ENCODE data around the gene EEFSEC. TPM values are rescaled to one million over a fixed set of nuclear protein-coding genes. Genes with fewer than 3 reads are reported as not detected.

Gene EEFSEC
- polyA plus RNA-seq, 1 donor (not counting 4 experiments of a cell fraction or from before 2014, with no cell fraction given) = 8.7 TPM

- no peak for DNase-seq (ENCODE audit: low read depth, low spot score)
- Histone ChIP-seq H3K9ac (ENCODE audit: control insufficient read depth, extremely low read depth, insufficient read depth, low read length) (no peak overlapping the region), H3K27ac (ENCODE audit: control insufficient read depth, insufficient read depth, low read length) (no peak overlapping the region), H3K79me2 (ENCODE audit: control insufficient read depth, insufficient read depth, low read length) (no peaks in the 10 kb centered on the region), H2AFZ (ENCODE audit: control insufficient read depth, low read length) (no peak overlapping the region), H3K9me1 (ENCODE audit: control insufficient read depth, extremely low read depth, insufficient read depth, low read length) (no peaks in the 10 kb centered on the region), H3K4me1 (ENCODE audit: control insufficient read depth, extremely low read depth, insufficient read depth, low read length) (no peaks in the 10 kb centered on the region), H3K9me3 (ENCODE audit: control insufficient read depth, low read depth, low read length) (no peaks in the 10 kb centered on the region), H3K4me2 (ENCODE audit: control insufficient read depth, extremely low read depth, insufficient read depth, low read depth, low read length) (no peak overlapping the region), H3K4me3 (ENCODE audit: control insufficient read depth in 2 of 3, extremely low read depth in 1 of 3, insufficient read depth in 2 of 3, low read depth in 1 of 3, low read length in 3 of 3) (no peak overlapping the region), H3K36me3 (ENCODE audit: control insufficient read depth in 2 of 2, extremely low read depth in 1 of 2, insufficient read depth in 2 of 2, low read length in 2 of 2) (no peaks in the 10 kb centered on the region), H3K27me3 (ENCODE audit: control insufficient read depth, extremely low read depth, insufficient read depth, low read length) (no peaks in the 10 kb centered on the region), H4K20me1 (ENCODE audit: control insufficient read depth, extremely low read depth, insufficient read depth, low read length) (no peaks in the 10 kb centered on the region)
- dilution Hi-C loops (cut with MboI; ENCODE audit: extremely low pct_ligation_motif_present, low sequenced_read_pairs) = no loop called here
- FAIRE-seq = no peak
- no peak for TF ChIP-seq EZH2 (IDR thresholded peaks at IDR 0.05; ENCODE audit: low read length)
- no peak for TF ChIP-seq CTCF (optimal IDR thresholded peaks at IDR 0.05 in 1 of 3, IDR thresholded peaks at IDR 0.05 in 1 of 3, conservative IDR thresholded peaks at IDR 0.05 in 1 of 3; ENCODE audit: extremely low read depth in 1 of 3, insufficient read depth in 2 of 3, low read length in 3 of 3)
Measured at GRCh38 chr3:128180913-128181312, 27.6 kb downstream of the EEFSEC start.

- dilution Hi-C loops (cut with MboI; ENCODE audit: extremely low pct_ligation_motif_present, low sequenced_read_pairs) = no loop called here
- FAIRE-seq (no peak), DNase-seq (ENCODE audit: low read depth, low spot score) (no peak)
- Histone ChIP-seq H3K79me2 (ENCODE audit: control insufficient read depth, insufficient read depth, low read length) (no peaks in the 10 kb centered on the region), H3K27ac (ENCODE audit: control insufficient read depth, insufficient read depth, low read length) (no peak overlapping the region), H3K27me3 (ENCODE audit: control insufficient read depth, extremely low read depth, insufficient read depth, low read length) (no peaks in the 10 kb centered on the region), H3K9me3 (ENCODE audit: control insufficient read depth, low read depth, low read length) (no peaks in the 10 kb centered on the region), H3K4me3 (ENCODE audit: control insufficient read depth in 2 of 3, extremely low read depth in 1 of 3, insufficient read depth in 2 of 3, low read depth in 1 of 3, low read length in 3 of 3) (no peak overlapping the region), H3K9me1 (ENCODE audit: control insufficient read depth, extremely low read depth, insufficient read depth, low read length) (no peaks in the 10 kb centered on the region), H4K20me1 (ENCODE audit: control insufficient read depth, extremely low read depth, insufficient read depth, low read length) (no peaks in the 10 kb centered on the region), H2AFZ (ENCODE audit: control insufficient read depth, low read length) (no peak overlapping the region), H3K9ac (ENCODE audit: control insufficient read depth, extremely low read depth, insufficient read depth, low read length) (no peak overlapping the region), H3K4me2 (ENCODE audit: control insufficient read depth, extremely low read depth, insufficient read depth, low read depth, low read length) (no peak overlapping the region), H3K4me1 (ENCODE audit: control insufficient read depth, extremely low read depth, insufficient read depth, low read length) (no peaks in the 10 kb centered on the region), H3K36me3 (ENCODE audit: control insufficient read depth in 2 of 2, extremely low read depth in 1 of 2, insufficient read depth in 2 of 2, low read length in 2 of 2) (no peaks in the 10 kb centered on the region)
- no peak for TF ChIP-seq EZH2 (IDR thresholded peaks at IDR 0.05; ENCODE audit: low read length)
- TF ChIP-seq CTCF (optimal IDR thresholded peaks at IDR 0.05 in 1 of 3, IDR thresholded peaks at IDR 0.05 in 1 of 3, conservative IDR thresholded peaks at IDR 0.05 in 1 of 3; ENCODE audit: extremely low read depth in 1 of 3, insufficient read depth in 2 of 3, low read length in 3 of 3) = no peak
Measured at GRCh38 chr3:128182656-128183055, 29.4 kb downstream of the EEFSEC start.
